Activated T-cell treated with anti-CD3 and anti-CD28 coated beads for 24 hours (primary cell): ENCODE results near the gene UBE2R2.

Experiments
- DNase-seq: peaks from one replicate; pipeline ENCODE4 v3.0.0-alpha.2; 2020; ENCODE audit warnings: low read depth

UBE2R2 gene

GRCh38 chr9:33884856-33885701 lies 68.1 kb downstream of the UBE2R2 start:
- no peak for DNase-seq

GRCh38 chr9:33885948-33886347 lies 69.0 kb downstream of the UBE2R2 start:
- DNase-seq = no peak

- no peak for DNase-seq
These were observed 76.9 kb downstream of the UBE2R2 start for GRCh38 chr9:33893861-33894260.

- no peak for DNase-seq
These were observed 77.4 kb downstream of the UBE2R2 start for GRCh38 chr9:33894316-33894715.

GRCh38 chr9:33903157-33903780 lies 86.3 kb downstream of the UBE2R2 start:
- no peak for DNase-seq

GRCh38 chr9:33905137-33905536 lies 88.2 kb downstream of the UBE2R2 start:
- no peak for DNase-seq

GRCh38 chr9:33906769-33907168 lies 89.8 kb downstream of the UBE2R2 start:
- DNase-seq = no peak

- no peak for DNase-seq
These were observed 90.4 kb downstream of the UBE2R2 start for GRCh38 chr9:33907347-33907746.

GRCh38 chr9:33908114-33908513 lies 91.2 kb downstream of the UBE2R2 start:
- no peak for DNase-seq

- DNase-seq = no peak
These were observed 91.8 kb downstream of the UBE2R2 start for GRCh38 chr9:33908749-33909148.

GRCh38 chr9:33913541-33913940 lies 96.6 kb downstream of the UBE2R2 start:
- DNase-seq = no peak

GRCh38 chr9:33914887-33915628 lies 98.1 kb downstream of the UBE2R2 start:
- DNase-seq = no peak

GRCh38 chr9:33917036-33917435 lies 100.1 kb downstream of the UBE2R2 start:
- DNase-seq = no peak

GRCh38 chr9:33919276-33919897 lies 102.4 kb downstream of the UBE2R2 start:
- no peak for DNase-seq

GRCh38 chr9:33921967-33922895 lies 105.3 kb downstream of the UBE2R2 start:
- peak; percentile 9 for DNase-seq

GRCh38 chr9:33923079-33923478 lies 106.1 kb downstream of the UBE2R2 start:
- DNase-seq = no peak

GRCh38 chr9:33923998-33924701 lies 107.2 kb downstream of the UBE2R2 start:
- DNase-seq = no peak

GRCh38 chr9:33924978-33925797 lies 108.2 kb downstream of the UBE2R2 start:
- DNase-seq = no peak

GRCh38 chr9:33926746-33927485 lies 110.0 kb downstream of the UBE2R2 start:
- no peak for DNase-seq
